H1 (cell line): ENCODE measurements around the gene CD163. TPM values are rescaled to one million over a fixed set of nuclear protein-coding genes. Genes with fewer than 3 reads are reported as not detected.

Source experiments
- CTCF ChIA-PET: fragments of 300-600 bp; sonication (Branson Sonifier 250); formaldehyde crosslinking; loops from one replicate; lab custom pipeline; 2021; ENCODE audit not compliant: partially characterized antibody; lab: Charles Lee
- POLR2A ChIA-PET: fragments of 300-600 bp; sonication (Branson Sonifier 250); formaldehyde crosslinking; loops from one replicate; lab custom pipeline; 2021; ENCODE audit warnings: inconsistent platforms; ENCODE audit not compliant: partially characterized antibody; lab: Charles Lee
- DNase-seq, 2 experiments: peaks; one replicate each; pipeline versions ENCODE4 v3.0.0 to v3.0.0-alpha.2; 2010 to 2022; ENCODE audit warnings: low spot score in 2 of 2, low read depth in 1 of 2, mixed read lengths in 1 of 2
- FAIRE-seq: peaks from 2 replicates; lab custom pipeline; 2011; peaks lifted over from hg19 to GRCh38; lab: Jason Lieb, UNC
- H2AFZ ChIP-seq: 2 replicates; pipeline ENCODE4 v1.8.1; 2012; ENCODE audit warnings: low read length, inconsistent platforms
- H2AK5ac ChIP-seq: 2 replicates; pipeline ENCODE4 v1.6.1; 2013; ENCODE audit warnings: low read depth, low read length
- H2BK120ac ChIP-seq: replicated peaks from 2 replicates; pipeline ENCODE3; 2013; ENCODE audit warnings: low read depth, low read length, inconsistent platforms
- H2BK12ac ChIP-seq: 2 replicates; pipeline ENCODE4 v1.6.1; 2013; ENCODE audit warnings: low read depth, low read length
- H2BK15ac ChIP-seq: 2 replicates; pipeline ENCODE4 v1.6.1; 2013; ENCODE audit warnings: low read length
- H2BK20ac ChIP-seq: 2 replicates; pipeline ENCODE4 v1.6.1; 2013; ENCODE audit warnings: low read length
- H2BK5ac ChIP-seq: 2 replicates; pipeline ENCODE4 v1.6.1; 2013; ENCODE audit warnings: low read depth, low read length
- H3K14ac ChIP-seq: 2 replicates; pipeline ENCODE4 v1.6.1; 2013; ENCODE audit warnings: inconsistent platforms; ENCODE audit not compliant: insufficient read length
- H3K18ac ChIP-seq: 2 replicates; pipeline ENCODE4 v1.6.1; 2013; ENCODE audit warnings: low read length; ENCODE audit errors: extremely low read depth
- H3K23ac ChIP-seq: 2 replicates; pipeline ENCODE4 v1.6.1; 2013; ENCODE audit warnings: inconsistent platforms; ENCODE audit not compliant: insufficient read length
- H3K23me2 ChIP-seq: 2 replicates; pipeline ENCODE4 v1.6.1; 2013; ENCODE audit warnings: low read depth, low read length
- H3K27ac ChIP-seq: 2 replicates; pipeline ENCODE4 v1.6.1; 2011; ENCODE audit warnings: low read depth, low read length, inconsistent platforms
- H3K27me3 ChIP-seq, 4 experiments: replicated peaks in 1 of 4; 1 replicate in 1 of 4; 2 replicates in 3 of 4; pipeline versions ENCODE4 v1.6.1 to v1.8.1; 2011 to 2013; ENCODE audit warnings: low read length in 3 of 4, mild to moderate bottlenecking in 3 of 4, inconsistent platforms in 2 of 4, mixed read lengths in 2 of 4, moderate library complexity in 1 of 4; ENCODE audit not compliant: control insufficient read depth in 3 of 4, insufficient read depth in 3 of 4; ENCODE audit errors: extremely low read depth in 1 of 4
- H3K36me3 ChIP-seq, 4 experiments: 2 replicates each; pipeline versions ENCODE4 v1.6.1 to v1.8.1; 2011 to 2013; ENCODE audit warnings: mild to moderate bottlenecking in 4 of 4, low read length in 3 of 4, moderate library complexity in 2 of 4, control low read depth in 1 of 4, inconsistent platforms in 1 of 4; ENCODE audit not compliant: insufficient read depth in 4 of 4, control insufficient read depth in 2 of 4
- H3K4ac ChIP-seq: replicated peaks from 2 replicates; pipeline ENCODE3; 2013; ENCODE audit warnings: low read length, low read depth, mixed read lengths, inconsistent platforms; ENCODE audit not compliant: insufficient read length
- H3K4me1 ChIP-seq, 4 experiments: replicated peaks in 1 of 4; 1 replicate in 1 of 4; 2 replicates in 3 of 4; pipeline versions ENCODE4 v1.6.1 to v1.8.1; 2011 to 2013; ENCODE audit warnings: low read length in 3 of 4, inconsistent platforms in 2 of 4, mixed read lengths in 1 of 4; ENCODE audit not compliant: insufficient read depth in 4 of 4, control insufficient read depth in 3 of 4
- H3K4me2 ChIP-seq, 2 experiments: 2 replicates each; pipeline versions ENCODE4 v1.6.1 to v1.8.1; 2011 to 2013; ENCODE audit warnings: low read depth in 2 of 2, low read length in 2 of 2, control low read depth in 1 of 2, inconsistent platforms in 1 of 2, mild to moderate bottlenecking in 1 of 2; ENCODE audit not compliant: insufficient read depth in 1 of 2
- H3K4me3 ChIP-seq, 4 experiments: fragments of 200-600, 300-600 bp in 1 of 4; sonication (generic), shearing (Covaris generic), sonication (Bioruptor Twin) in 1 of 4; 2 replicates each; pipeline versions ENCODE4 v1.5.1 to v1.8.1; 2011 to 2016; ENCODE audit warnings: low read length in 4 of 4, low read depth in 3 of 4, control low read depth in 2 of 4, inconsistent platforms in 2 of 4, mild to moderate bottlenecking in 2 of 4, mixed read lengths in 1 of 4, moderate library complexity in 1 of 4; ENCODE audit not compliant: insufficient read depth in 2 of 4; ENCODE audit errors: extremely low read depth in 1 of 4
- H3K56ac ChIP-seq: replicated peaks from 2 replicates; pipeline ENCODE3; 2013; ENCODE audit warnings: low read depth, mild to moderate bottlenecking, mixed read lengths, low read length, inconsistent platforms; ENCODE audit not compliant: insufficient read length
- H3K79me1 ChIP-seq: 2 replicates; pipeline ENCODE4 v1.6.1; 2013; ENCODE audit warnings: low read depth, low read length, control low read depth
- H3K79me2 ChIP-seq, 2 experiments: 2 replicates each; pipeline versions ENCODE4 v1.6.1 to v1.8.1; 2012 to 2013; ENCODE audit warnings: low read length in 2 of 2, mild to moderate bottlenecking in 2 of 2, inconsistent platforms in 1 of 2; ENCODE audit not compliant: insufficient read depth in 2 of 2, control insufficient read depth in 1 of 2
- H3K9ac ChIP-seq, 4 experiments: replicated peaks in 1 of 4; 1 replicate in 1 of 4; 2 replicates in 3 of 4; pipeline versions ENCODE4 v1.6.1 to v1.8.1; 2011 to 2013; ENCODE audit warnings: low read depth in 3 of 4, low read length in 3 of 4, control low read depth in 2 of 4, mild to moderate bottlenecking in 2 of 4, moderate library complexity in 2 of 4, inconsistent platforms in 1 of 4; ENCODE audit errors: extremely low read depth in 1 of 4
- H3K9me3 ChIP-seq, 2 experiments: 2 replicates each; pipeline versions ENCODE4 v1.6.1 to v1.8.1; 2012 to 2013; ENCODE audit warnings: mild to moderate bottlenecking in 2 of 2, moderate library complexity in 2 of 2, control low read depth in 1 of 2, inconsistent platforms in 1 of 2, low read depth in 1 of 2, low read length in 1 of 2, mixed read lengths in 1 of 2; ENCODE audit not compliant: insufficient read depth in 2 of 2
- H4K20me1 ChIP-seq, 2 experiments: replicated peaks in 1 of 2; 2 replicates each; pipeline versions ENCODE3 to v1.8.1; 2011 to 2013; ENCODE audit warnings: inconsistent platforms in 2 of 2, low read length in 2 of 2, mild to moderate bottlenecking in 1 of 2; ENCODE audit not compliant: insufficient read depth in 2 of 2, control insufficient read depth in 1 of 2
- H4K5ac ChIP-seq: 2 replicates; pipeline ENCODE4 v1.6.1; 2013; ENCODE audit warnings: low read length, low read depth, mixed read lengths, inconsistent platforms; ENCODE audit not compliant: insufficient read length
- H4K8ac ChIP-seq: 2 replicates; pipeline ENCODE4 v1.8.0; 2013; ENCODE audit warnings: mild to moderate bottlenecking, moderate library complexity, low read length, inconsistent platforms; ENCODE audit not compliant: insufficient read depth; ENCODE audit errors: extremely low read depth
- H4K91ac ChIP-seq: replicated peaks from 2 replicates; pipeline ENCODE3; 2013; ENCODE audit warnings: low read length, mixed read lengths, inconsistent platforms; ENCODE audit not compliant: insufficient read length
- CBX5 ChIP-seq: fragments of 300-800, 300-1000 bp; sonication (generic); IDR thresholded peaks from 2 replicates; pipeline ENCODE4 v1.7.1; 2016; ENCODE audit warnings: antibody characterized with exemption, low read length, low read depth
- CHD1 ChIP-seq: IDR thresholded peaks from 2 replicates; pipeline ENCODE4 v1.6.1; 2012; ENCODE audit warnings: low read depth, low read length, improper control_type of control experiment
- CTBP2 ChIP-seq: IDR thresholded peaks from 2 replicates; pipeline ENCODE4 v1.7.0; 2011; ENCODE audit warnings: borderline replicate concordance, mild to moderate bottlenecking, moderate library complexity, mixed read lengths, low read length; ENCODE audit not compliant: insufficient read depth, insufficient read length
- EGR1 ChIP-seq: IDR thresholded peaks from 2 replicates; pipeline ENCODE4 v1.6.1; 2011; ENCODE audit warnings: low read depth, low read length, borderline replicate concordance
- KDM1A ChIP-seq: fragments of 200-600, 300-600 bp; sonication (generic); IDR thresholded peaks from 2 replicates; pipeline ENCODE4 v1.7.1; 2016; ENCODE audit warnings: mild to moderate bottlenecking, low read length, borderline replicate concordance
- NANOG ChIP-seq: IDR thresholded peaks from 2 replicates; pipeline ENCODE4 v1.6.1; 2011; ENCODE audit warnings: low read length, low read depth, mild to moderate bottlenecking, inconsistent platforms; ENCODE audit not compliant: insufficient read depth, poor library complexity, severe bottlenecking
- SIX5 ChIP-seq: IDR thresholded peaks from 2 replicates; pipeline ENCODE4 v1.6.1; 2011; ENCODE audit warnings: mild to moderate bottlenecking, low read depth, low read length
- SP2 ChIP-seq: IDR thresholded peaks from 2 replicates; pipeline ENCODE4 v1.6.1; 2012; ENCODE audit warnings: mild to moderate bottlenecking, low read length, inconsistent platforms
- SP4 ChIP-seq: IDR thresholded peaks from 2 replicates; pipeline ENCODE4 v1.6.1; 2012; ENCODE audit warnings: low read length, inconsistent platforms
- TAF1 ChIP-seq: IDR thresholded peaks from 2 replicates; pipeline ENCODE4 v1.6.1; 2011; ENCODE audit warnings: mild to moderate bottlenecking, low read depth, low read length
- TBP ChIP-seq: IDR thresholded peaks from 2 replicates; pipeline ENCODE4 v1.6.1; 2011; ENCODE audit warnings: low read depth, low read length, improper control_type of control experiment
- TEAD4 ChIP-seq: IDR thresholded peaks from 2 replicates; pipeline ENCODE4 v1.6.1; 2012; ENCODE audit warnings: low read depth, low read length, inconsistent platforms, mixed read lengths
- YY1 ChIP-seq: IDR thresholded peaks from 2 replicates; pipeline ENCODE4 v1.6.1; 2011; ENCODE audit warnings: low read depth, mild to moderate bottlenecking, low read length
- WGBS, 2 experiments: shearing (Covaris generic) in 1 of 2; methylation state at CpG; one replicate each; pipeline versions ENCODE4 v1.1.6 to v1.1.7; 2013 to 2015; ENCODE audit warnings: low lambda C conversion rate in 2 of 2, mixed read lengths in 2 of 2, inconsistent platforms in 1 of 2, low coverage in 1 of 2, missing lambda C conversion rate in 1 of 2; ENCODE audit not compliant: insufficient replicate concordance in 2 of 2, insufficient coverage in 1 of 2, insufficient read length in 1 of 2; ENCODE audit errors: extremely low coverage in 1 of 2, missing lambda C conversion rate in 1 of 2; 5-methylcytosine and 5-hydroxymethylcytosine counted together
- polyA plus RNA-seq, 7 experiments: library from polyadenylated mRNA; depleted of rRNA in 3 of 7; stranded (reverse) in 5 of 7; unstranded in 2 of 7; fragments of >200 nt in 5 of 7; fragments of 200-250 nt in 2 of 7; gene quantifications; 1 replicate in 5 of 7; 2 replicates in 1 of 7; 4 replicates in 1 of 7; pipeline versions ENCODE4 v1.2.1 to v1.2.3, GENCODE V29; 2011 to 2013; ENCODE audit warnings: missing spikeins in 2 of 7, mixed read lengths in 2 of 7
- total RNA-seq: library from RNA; stranded (reverse); fragmentation: NEBNext Ultra II Directional; extraction: Animal tissue kit (Norgen Biotek cat#: 25700); gene quantifications from 2 replicates; pipeline ENCODE4 v1.2.1, GENCODE V29; 2021
- TF ChIP-seq, protein P1 (sequence below): IDR thresholded peaks from 2 replicates; pipeline ENCODE4 v1.6.1; 2012; ENCODE audit warnings: inconsistent platforms

CD163 gene
- total and polyA plus RNA-seq, 2 of the 8 experiments (the other 6 are each of a cell fraction or from before 2014, with no cell fraction given) = 0.02 TPM; not detected in 1

DNA sequence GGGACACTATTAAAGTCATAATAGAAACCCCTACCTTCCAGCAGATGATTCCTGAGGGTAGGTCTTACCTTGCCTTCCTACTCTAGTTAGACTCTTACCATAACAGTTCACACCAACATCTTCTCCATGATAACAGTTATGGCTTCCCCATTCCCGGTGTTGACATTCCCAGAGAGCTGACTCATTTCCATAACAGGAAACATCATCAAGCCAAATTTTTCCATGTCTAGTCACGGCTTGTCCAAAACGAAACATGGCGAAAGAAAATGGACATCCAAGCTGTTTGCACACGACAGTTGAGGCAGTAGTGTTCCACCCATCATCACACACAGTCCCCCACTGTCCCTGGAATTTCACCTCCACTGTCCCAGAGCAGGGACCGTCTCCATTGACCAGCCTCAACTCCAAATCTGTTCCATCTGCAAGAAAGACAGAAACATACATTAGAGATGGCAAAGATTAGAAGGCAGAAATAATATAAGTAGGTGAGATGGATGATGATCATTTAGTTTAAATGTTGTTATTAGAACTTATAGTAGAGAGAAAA is 70.2 kb downstream of the CD163 start:
- H3K14ac ChIP-seq = no peak overlapping the region
- H2AFZ ChIP-seq = no peak overlapping the region
- H3K27ac ChIP-seq = no peak overlapping the region
- no peak overlapping the region for H2BK5ac ChIP-seq
- H3K79me2 ChIP-seq = no peaks in the 10 kb centered on the region
- H3K27me3 ChIP-seq = no peaks in the 10 kb centered on the region
- DNase-seq = no peak
- TF ChIP-seq NANOG = no peak
- TF ChIP-seq YY1 = no peak
- no peak for TF ChIP-seq SP4
- TF ChIP-seq SP2 = no peak
- TF ChIP-seq CTBP2 = no peak
- TF ChIP-seq CBX5 = no peak
- TF ChIP-seq TAF1 = no peak
- TF ChIP-seq TEAD4 = no peak
- TF ChIP-seq KDM1A = no peak
- TF ChIP-seq CHD1 = no peak
- no peak for TF ChIP-seq SIX5
- no peak for TF ChIP-seq EGR1
- no peak for TF ChIP-seq TBP
- TF ChIP-seq, protein P1, sequence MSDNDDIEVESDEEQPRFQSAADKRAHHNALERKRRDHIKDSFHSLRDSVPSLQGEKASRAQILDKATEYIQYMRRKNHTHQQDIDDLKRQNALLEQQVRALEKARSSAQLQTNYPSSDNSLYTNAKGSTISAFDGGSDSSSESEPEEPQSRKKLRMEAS = no peak
- no peak overlapping the region for H2BK20ac ChIP-seq
- H2BK12ac ChIP-seq = no peak overlapping the region
- no peak overlapping the region for H4K8ac ChIP-seq
- POLR2A ChIA-PET = no interaction called here
- H3K9me3 ChIP-seq = no peaks in the 10 kb centered on the region
- no peak overlapping the region for H2BK120ac ChIP-seq
- no peak overlapping the region for H3K4me2 ChIP-seq
- peaks cover 0 to 3% (median 0%) of the 10 kb centered on the region in 4 experiments; a peak in 3 of 7 replicates for H3K4me1 ChIP-seq
- H3K4me3 ChIP-seq = no peak overlapping the region
- H3K9ac ChIP-seq = no peak overlapping the region
- WGBS, 2 experiments = 82% methylated on average over 6 of the region's 6 CpGs; no CpG with 5 or more reads in 1 of the 2 experiments
- no peak overlapping the region for H3K23ac ChIP-seq
- no peak overlapping the region for H2AK5ac ChIP-seq
- no peaks in the 10 kb centered on the region for H3K79me1 ChIP-seq
- no peaks in the 10 kb centered on the region for H4K20me1 ChIP-seq
- H4K91ac ChIP-seq = no peak overlapping the region
- no peak for FAIRE-seq
- H4K5ac ChIP-seq = no peak overlapping the region
- H3K23me2 ChIP-seq = no peaks in the 10 kb centered on the region
- H3K4ac ChIP-seq = no peak overlapping the region
- H3K36me3 ChIP-seq = no peaks in the 10 kb centered on the region
- H3K18ac ChIP-seq = no peak overlapping the region
- H2BK15ac ChIP-seq = no peak overlapping the region
- CTCF ChIA-PET = interaction anchor here (0.8 kb wide), 1 partner anchor 27 kb away, joined by 3 read pairs; no protein-coding TSS in a partner anchor
- H3K56ac ChIP-seq = no peak overlapping the region
